HG02885 (cell line): ENCODE data around the gene AKT1S1.

Experiments used
- ATAC-seq: cut with Tn5 transposase; IDR thresholded peaks from one replicate; pipeline ENCODE4 v1.9.1; 2021; ENCODE audit warnings: mild to moderate bottlenecking; ENCODE audit not compliant: unreplicated experiment, poor library complexity

The AKT1S1 gene

DNA sequence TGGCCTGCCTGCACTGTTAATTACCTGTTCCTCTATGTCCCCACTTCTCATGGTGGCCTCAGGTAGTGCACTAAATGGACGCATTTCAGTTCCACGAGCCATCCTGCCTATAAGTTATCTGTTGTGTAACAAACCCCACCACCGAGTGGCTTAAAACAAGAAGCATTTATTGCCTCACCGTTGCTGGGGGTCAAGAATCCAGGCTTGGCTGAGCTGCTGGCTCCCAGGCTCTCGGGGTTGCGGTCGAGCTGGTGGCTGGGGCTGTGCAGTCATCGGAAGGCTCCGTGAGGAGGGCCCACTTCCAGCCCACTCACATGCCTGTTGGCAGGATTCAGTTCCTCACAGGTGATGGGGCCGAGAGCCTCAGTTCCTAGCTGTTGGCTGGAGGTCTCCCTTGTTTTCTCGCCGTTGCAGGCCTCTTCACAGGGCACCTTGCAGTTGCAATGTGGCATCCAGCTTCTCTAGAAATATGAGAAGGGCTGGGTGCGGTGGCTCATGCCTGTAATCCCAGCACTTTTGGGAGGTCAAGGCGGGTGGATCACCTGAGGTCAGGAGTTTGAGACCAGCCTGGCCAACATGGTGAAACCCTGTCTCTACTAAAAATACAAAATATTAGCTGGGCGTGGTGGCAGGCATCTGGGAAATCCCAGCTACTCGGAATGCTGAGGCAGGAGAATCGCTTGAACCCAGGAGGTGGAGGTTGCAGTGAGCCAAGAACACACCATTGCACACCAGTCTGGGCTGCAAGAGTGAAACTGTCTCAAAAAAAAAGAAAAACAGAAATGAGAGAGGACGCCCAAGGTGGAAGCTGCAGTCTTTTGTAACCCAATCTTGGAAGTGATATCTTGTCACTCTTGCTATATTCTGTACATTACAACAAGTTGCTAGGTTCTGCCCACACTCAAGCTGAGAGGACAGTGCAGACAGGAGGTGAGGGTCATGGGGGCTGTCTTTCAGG lies 32.7 kb downstream of the AKT1S1 start:
- ATAC-seq: no peak

DNA sequence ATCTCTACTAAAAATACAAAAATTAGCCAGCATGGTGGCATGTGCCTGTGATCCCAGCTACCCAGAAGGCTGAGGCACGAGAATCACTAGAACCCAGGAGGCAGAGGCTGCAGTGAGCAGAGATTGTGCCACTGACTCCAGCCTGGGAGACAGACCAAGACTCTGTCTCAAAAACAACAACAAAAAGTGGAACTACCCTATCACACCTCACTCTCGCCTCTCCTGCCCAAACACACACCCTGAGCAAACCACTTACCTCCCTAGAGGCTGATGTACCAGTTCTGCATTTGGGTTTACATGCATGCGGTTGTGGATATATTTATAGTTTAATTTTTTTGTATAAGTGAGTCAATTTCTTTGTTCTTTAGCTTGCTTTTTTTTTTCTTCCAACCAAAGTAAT lies 33.9 kb downstream of the AKT1S1 start:
- no peak for ATAC-seq

DNA sequence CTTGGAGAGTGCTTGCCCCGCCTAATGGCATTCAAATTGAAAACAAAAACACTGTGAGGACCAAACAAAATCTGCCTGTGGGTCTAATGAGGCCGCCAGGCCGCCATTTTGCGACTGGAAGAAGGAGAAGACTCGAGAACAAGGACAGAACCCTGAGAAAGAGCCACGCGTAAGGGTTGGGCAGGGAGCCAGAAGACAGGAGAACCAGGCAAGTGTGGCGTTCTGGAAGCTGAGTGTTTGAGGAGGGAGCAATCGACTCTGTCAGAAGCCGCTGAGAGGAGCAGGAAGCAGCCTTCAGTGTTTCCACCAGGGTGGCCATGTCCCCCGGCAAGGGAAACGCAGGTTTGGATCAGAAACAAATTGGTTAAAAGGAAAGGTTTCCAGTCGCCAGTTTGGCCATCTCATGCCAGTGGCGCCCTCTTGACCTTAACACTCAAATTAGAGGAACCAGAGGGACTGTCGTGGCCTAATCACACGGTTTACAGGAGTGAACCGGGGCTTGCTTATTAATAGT lies 36.4 kb downstream of the AKT1S1 start:
- ATAC-seq: no peak

DNA sequence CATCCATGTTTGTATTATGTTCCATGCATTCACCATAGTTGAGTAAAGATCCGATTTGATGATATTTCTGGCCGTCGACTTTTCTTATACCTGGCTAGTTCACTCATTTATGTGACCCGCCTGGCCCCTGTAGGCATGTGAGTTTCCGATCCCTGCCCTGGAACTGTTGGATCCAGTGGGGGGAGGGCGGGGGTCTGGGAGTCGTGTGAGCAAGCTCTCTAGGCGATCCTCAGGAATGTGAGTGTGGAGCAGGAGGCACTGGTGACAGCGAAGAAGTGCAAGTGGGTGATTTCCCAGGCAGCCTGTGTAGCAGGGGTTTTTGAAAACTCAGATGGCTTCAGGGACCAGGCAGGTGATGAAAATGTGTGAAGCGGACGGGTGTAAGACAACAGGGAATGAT lies 36.8 kb downstream of the AKT1S1 start:
- ATAC-seq: no peak

DNA sequence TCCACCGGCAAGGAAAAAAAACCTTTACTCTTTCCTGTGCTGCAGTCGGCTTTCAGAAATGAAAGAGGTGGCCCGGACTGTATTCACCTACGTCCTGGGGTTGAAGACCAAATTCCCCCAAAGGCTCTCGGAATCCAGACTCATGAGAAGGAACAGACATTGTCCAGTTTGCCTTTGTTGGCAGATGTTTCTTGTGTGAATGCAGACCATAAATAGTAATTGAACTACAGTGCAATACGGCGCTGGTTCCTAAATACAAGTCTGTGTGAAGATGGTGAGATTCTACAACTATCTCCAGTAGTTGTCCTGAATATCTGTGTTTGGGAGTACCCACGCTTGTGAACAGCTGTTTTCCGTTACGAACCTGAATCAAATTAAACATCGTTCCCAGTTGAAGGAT lies 37.4 kb downstream of the AKT1S1 start:
- no peak for ATAC-seq

DNA sequence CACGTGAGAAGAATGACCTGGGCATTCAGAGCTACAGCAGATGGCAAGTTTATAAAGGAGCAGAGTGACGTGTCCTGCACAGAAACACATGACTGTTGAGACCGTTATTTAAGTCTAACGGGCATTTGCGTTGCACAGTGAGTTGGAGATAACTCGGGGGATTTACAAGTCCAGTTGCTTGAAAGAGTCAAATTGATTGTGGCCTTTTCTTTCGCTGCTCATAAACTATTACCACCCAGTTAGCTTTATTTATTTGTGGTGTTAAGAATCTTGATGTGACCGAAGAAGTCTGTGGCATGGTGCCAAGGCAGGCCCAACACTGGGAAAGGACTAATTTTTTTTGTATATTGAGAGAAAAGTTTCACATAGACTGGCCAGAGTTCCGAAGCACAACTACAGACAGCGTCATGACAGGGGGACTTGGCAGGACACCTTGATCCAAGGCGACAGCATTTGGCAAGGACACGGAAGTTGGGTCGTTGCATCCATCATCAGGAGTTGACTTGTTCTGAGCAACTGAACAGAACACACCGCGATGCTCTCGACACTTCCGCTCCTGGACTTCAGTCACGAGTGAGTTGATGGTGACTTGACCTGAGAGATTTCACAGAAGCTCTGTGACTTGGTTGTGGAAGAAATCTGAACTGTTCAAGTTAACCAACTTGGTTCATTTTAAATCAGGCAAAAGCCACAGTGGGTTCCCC lies 38.1 kb downstream of the AKT1S1 start:
- no peak for ATAC-seq

DNA sequence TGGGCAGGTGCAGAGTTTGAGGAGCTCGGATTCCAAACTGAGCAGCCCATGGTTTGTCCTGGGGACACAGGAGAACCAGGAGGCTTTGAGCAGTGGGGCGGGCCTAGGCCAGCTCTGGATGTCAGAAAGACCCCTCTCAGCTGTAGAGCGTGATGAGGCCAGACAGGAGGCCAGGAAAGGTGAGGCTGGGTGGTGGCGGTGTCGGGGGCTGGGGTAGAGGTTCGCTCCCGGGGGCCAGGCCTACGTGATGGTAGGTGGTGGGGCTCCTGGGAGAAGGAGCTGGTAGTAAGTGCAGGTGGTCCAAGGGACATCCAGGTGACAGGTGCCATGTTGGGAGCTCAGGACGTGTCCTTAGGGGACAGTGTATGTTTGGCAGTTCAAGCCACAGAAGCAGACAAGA lies 39.7 kb downstream of the AKT1S1 start:
- no peak for ATAC-seq

DNA sequence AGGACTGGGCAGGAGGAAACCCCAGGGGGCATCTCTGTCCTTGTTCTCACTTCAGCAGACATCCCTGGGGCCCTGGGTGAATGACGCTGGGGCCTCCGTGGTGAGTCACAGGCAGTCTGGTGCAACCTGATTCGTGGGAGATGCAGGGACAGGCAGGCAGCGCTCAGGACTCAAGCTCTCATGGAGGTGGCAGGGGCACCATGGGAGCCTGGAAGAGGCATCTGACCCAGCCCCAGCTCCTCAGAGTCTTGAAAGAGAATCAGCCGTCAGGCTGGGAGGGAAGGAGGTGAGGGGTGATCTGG lies 40.2 kb downstream of the AKT1S1 start:
- no peak for ATAC-seq

DNA sequence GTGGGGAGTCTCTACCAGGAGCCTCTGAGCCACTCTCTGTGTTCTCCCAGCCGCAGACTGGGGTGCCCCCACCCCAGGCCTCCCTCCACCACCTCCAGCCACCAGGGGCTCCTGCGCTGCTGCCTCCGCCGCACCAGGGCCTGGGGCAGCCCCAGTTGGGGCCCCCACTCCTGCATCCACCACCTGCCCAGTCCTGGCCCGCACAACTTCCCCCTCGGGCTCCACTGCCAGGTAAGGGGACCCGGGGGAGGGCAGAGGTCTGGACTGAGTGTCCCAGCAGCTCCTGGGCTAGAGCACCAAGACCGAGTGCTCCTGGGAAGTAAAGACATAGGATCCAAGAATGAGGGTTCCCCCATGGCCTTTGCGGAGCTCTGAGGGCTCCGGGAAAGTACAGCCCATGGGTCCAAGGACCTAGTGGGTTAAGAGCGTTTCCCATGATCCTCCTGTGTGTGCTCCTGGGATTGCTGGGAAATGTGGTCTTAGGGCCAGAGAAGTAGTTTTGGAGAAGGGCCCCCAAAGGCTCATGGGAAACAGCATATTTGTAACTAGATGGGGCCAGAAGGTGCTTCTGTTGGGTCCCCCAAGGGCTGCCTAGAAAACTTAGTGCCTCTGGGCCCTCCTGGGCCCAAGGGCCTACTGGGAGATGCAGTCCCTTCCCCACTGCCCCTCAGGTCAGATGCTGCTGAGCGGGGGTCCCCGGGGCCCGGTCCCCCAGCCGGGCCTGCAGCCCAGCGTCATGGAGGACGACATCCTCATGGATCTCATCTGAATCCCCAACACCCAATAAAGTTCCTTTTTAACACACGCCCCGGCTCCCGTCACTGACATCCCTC lies 40.8 kb downstream of the AKT1S1 start:
- ATAC-seq: no peak

DNA sequence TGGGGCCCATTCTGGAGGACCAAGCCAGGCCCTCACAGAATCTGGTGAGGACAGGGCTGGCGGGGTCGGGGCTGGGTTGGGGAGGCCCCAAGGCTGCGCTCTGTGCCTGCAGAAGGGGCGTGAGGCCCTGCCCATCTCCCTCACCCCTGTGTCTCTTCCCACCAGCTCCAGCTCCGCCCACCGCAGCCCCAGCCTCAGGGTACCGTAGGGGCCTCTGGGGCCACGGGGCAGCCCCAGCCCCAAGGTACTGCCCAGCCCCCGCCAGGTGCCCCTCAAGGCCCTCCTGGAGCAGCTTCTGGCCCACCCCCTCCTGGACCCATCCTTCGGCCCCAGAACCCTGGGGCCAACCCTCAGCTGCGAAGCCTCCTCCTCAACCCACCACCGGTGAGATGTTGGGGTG lies 41.6 kb downstream of the AKT1S1 start:
- no peak for ATAC-seq

DNA sequence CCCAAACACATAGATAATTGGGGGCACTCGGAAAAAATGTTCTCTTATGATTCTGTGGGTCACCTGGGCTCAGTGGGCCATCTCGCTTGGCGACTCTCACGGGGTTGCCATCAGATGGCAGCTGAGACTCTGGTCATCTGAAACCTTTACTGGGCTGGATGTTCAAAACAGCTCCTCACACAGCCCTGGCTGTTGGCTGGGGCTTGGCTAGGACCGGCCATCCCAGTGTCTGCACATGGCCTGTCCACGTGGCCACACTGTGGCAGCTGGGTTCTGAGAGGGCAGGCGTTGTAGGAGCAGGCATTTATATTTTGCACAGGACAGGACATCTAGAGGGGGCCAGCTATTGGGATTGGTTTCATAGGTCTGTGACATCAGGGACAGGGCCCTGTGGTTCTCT lies 43.6 kb downstream of the AKT1S1 start:
- no peak for ATAC-seq

DNA sequence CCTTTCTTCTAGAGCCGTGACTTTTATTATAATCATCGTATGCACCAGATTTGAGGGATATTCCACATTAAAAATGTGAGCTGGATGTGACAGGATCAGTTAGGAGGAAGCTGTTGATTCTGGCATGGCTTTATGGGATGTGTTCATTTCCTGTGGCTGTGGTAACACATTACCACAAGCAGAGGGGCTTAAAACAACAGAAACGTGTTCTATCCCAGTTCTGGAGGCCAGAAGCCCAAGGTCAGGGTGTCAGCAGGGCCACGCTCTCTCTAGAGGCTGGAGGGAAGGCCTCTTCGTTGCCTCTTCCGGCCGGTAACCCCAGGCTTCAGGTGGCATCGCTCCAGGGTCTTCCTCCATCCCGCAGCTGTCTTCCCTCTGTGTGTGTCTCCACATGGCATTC lies 44.6 kb downstream of the AKT1S1 start:
- ATAC-seq: no peak

DNA sequence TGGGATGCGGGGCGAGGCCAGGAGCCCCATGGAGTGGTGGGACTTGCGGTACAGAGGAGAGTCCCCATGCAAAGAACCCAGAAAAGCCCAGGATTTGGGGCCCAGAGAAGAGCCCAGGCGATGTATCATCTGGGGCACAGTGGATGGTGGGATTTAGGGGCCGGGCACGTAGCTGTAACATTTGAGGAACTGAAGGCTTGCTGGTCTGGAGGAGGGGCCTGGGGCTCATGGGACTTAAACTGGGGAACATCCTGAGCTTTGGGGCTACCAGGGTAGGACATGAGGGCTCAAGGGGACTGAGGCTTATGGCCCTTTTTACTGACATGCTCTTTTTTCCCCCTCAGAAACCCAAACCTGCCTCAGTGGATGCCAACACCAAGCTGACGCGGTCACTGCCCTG lies 45.6 kb downstream of the AKT1S1 start:
- ATAC-seq: no peak

DNA sequence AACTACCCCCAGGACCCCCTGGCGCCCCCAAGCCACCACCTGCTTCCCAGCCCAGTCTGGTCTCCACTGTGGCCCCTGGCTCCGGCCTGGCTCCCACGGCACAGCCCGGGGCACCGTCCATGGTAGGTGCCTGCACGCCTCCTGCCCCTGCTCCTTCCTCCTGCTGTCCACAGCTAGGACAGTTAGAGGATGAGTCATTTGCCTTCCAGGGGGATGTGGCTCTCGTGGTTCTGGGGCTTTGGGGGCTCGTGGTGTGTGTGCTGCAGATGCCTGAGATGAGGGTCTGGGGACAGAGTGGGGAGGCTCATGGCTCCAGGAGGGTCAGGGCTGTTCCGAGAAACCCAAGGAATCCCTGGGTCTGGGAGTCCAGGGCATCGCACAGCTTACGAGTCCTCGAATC lies 46.4 kb downstream of the AKT1S1 start:
- ATAC-seq: no peak

DNA sequence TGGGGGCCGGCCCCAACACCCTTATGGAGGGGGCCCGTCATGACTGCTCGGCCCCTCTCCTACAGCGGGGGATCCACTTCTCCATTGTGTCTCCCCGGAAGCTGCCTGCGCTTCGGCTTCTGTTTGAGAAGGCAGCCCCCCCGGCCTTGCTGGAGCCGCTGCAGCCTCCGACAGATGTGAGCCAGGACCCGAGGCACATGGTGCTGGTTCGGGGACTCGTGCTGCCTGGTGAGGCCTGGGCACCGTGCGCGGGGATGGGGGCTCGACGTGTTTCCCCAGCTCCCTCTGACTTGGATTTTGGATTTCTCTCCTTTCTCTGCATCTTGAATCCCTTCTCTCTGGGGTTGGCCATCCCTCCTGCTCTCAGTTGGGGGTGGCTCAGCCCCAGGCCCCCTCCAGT lies 47.4 kb downstream of the AKT1S1 start:
- no peak for ATAC-seq

DNA sequence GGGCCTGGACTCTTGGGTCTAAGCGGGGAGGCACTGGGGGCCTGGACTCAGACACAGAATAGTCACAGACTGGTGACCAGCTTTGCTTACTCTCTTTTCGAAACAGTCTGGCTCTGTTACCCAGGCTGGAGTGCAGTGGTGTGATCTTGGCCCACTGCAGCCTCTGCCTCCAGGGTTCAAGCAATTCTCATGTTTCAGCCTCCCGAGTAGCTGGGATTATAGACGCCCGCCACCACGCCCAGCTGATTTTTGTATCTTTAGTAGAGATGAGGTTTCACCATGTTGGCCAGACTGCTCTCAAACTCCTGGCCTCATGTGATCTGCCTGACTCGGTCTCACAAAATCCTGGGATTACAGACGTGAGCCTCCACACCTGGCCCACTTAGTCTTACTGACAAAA lies 48.0 kb downstream of the AKT1S1 start:
- ATAC-seq: no peak

DNA sequence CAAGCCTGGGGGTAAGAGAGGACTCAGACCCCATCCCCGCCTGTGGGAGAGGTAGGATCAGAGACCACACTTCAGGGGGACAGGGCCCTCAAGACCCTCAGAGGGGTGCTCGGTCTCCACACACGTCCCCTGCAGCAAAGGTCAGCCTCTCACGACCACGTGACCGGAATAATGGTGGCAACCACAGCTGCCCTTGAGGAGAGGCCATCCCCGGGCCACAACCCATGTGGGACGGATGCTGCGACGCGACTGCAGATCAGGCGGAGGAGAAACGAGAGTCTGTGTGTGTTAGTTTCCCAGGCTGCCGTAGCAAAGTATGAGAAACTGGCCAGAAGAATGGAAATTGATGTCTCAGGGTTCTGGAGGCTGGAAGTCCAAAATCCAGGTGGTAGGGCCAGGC lies 50.1 kb downstream of the AKT1S1 start:
- no peak for ATAC-seq

DNA sequence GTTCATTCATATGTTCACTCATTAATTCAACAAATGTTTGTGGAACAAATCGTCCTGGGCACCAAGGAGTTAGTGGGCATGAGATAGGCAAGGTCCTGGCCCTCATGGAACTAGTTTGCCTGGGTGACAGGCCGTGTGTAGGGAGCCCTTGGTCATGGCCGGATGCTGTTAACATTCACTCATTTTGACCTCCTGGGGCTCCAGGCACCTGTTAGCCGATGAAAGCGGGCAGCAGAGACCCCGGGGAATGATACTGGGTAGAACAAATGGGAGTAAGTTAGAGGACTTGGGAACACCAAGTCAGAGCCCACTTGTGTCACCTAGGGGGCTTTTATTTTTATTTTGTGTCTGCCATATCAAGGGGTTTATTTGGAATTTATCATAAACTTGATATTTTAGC lies 52.5 kb downstream of the AKT1S1 start:
- ATAC-seq: no peak

DNA sequence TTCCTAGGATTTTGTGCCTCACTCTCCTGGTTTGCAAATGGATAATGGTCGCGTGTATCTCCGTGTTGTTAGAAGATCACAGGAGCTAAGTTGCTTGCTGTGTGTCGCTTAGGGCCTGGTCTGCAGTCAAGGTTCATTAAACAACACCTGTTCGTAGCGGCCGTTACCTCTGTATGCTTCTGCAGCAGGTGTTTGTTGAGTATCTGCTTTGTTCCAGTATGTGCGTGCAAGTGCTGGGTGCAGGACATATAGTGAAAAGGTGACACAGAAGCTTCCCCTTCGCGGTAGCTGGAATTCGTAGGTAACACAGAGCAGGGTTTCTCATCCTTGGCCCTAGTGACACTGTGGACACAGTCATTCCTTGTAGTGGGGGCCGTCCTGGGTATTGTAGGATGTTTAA lies 53.7 kb downstream of the AKT1S1 start:
- no peak for ATAC-seq

DNA sequence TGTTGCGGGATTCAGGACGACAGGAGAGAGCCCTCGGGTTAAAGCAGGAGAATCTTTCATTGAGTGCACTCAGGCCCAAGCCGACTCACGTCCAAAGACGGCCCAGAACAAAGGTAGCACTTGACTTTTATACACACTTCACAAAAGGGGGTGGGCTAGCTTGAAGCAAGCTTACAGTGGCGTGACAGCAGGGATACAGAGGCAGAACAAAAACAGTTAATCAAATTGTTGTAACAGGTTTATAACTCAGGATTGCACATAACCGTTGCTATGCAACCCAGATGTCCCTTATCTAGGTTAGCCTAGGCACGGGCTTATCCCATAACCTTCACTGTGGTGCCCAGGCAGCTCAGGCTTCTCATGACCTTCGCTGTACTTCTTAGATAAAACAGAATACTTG lies 57.0 kb downstream of the AKT1S1 start:
- no peak for ATAC-seq
